Naive thymus-derived CD4-positive, alpha-beta T cell (primary cell): ENCODE data around the gene FH. TPM values are rescaled to one million over a fixed set of nuclear protein-coding genes. Genes with fewer than 3 reads are reported as not detected.

ENCODE experiments used
- ATAC-seq: fragments of 150-1000 bp; cut with Tn5 transposase; 2 replicates; pipeline ENCODE4 v1.10.0; 2021; ENCODE audit warnings: mild to moderate bottlenecking, moderate library complexity
- CTCF ChIA-PET: fragments of 350-600 bp; sonication (Branson Sonifier 250); formaldehyde crosslinking; loops from one replicate; lab custom pipeline; 2021; ENCODE audit warnings: antibody characterized with exemption; lab: Charles Lee
- POLR2A ChIA-PET: fragments of 350-600 bp; sonication (Branson Sonifier 250); formaldehyde crosslinking; loops from one replicate; lab custom pipeline; 2021; ENCODE audit warnings: antibody characterized with exemption, inconsistent platforms; lab: Charles Lee
- DNase-seq, 9 donors: peaks; one replicate each; pipeline versions ENCODE4 v3.0.0 to v3.0.0-alpha.2; 2020 to 2022; ENCODE audit warnings: mixed read lengths in 1 of 9
- H3K27ac ChIP-seq: one replicate; pipeline ENCODE4 v1.7.0; 2013; ENCODE audit warnings: mild to moderate bottlenecking, low read depth, low read length, moderate library complexity
- H3K27me3 ChIP-seq, 2 donors: one replicate each; pipeline ENCODE4 v1.7.0; 2013; ENCODE audit warnings: low read length in 2 of 2, mild to moderate bottlenecking in 2 of 2, moderate library complexity in 2 of 2; ENCODE audit not compliant: control insufficient read depth in 2 of 2, insufficient read depth in 2 of 2
- H3K36me3 ChIP-seq, 3 experiments: 1 replicate in 2 of 3; 2 replicates in 1 of 3; pipeline ENCODE4 v1.7.0; 2013; ENCODE audit warnings: low read length in 3 of 3, mild to moderate bottlenecking in 3 of 3, moderate library complexity in 1 of 3; ENCODE audit not compliant: insufficient read depth in 3 of 3, control insufficient read depth in 2 of 3
- H3K4me1 ChIP-seq, 2 donors: one replicate each; pipeline ENCODE4 v1.7.0; 2013; ENCODE audit warnings: low read length in 2 of 2, mild to moderate bottlenecking in 2 of 2, moderate library complexity in 1 of 2; ENCODE audit not compliant: control insufficient read depth in 2 of 2, insufficient read depth in 2 of 2
- H3K4me3 ChIP-seq: 2 replicates; pipeline ENCODE4 v1.7.0; 2013; ENCODE audit warnings: mild to moderate bottlenecking, low read length
- H3K9me3 ChIP-seq, 3 experiments: 1 replicate in 2 of 3; 2 replicates in 1 of 3; pipeline ENCODE4 v1.7.0; 2013; ENCODE audit warnings: low read length in 3 of 3; ENCODE audit not compliant: control insufficient read depth in 2 of 3
- H3K27ac Mint-ChIP-seq, 9 donors: one replicate each; pipeline ENCODE4 v1.8.0; 2020 to 2022; ENCODE audit warnings: mixed read lengths in 9 of 9, mild to moderate bottlenecking in 8 of 9, moderate library complexity in 5 of 9, inconsistent platforms in 2 of 9
- H3K27me3 Mint-ChIP-seq, 5 donors: one replicate each; pipeline ENCODE4 v1.8.0; 2021 to 2022; ENCODE audit warnings: mixed read lengths in 5 of 5, mild to moderate bottlenecking in 1 of 5
- H3K36me3 Mint-ChIP-seq, 5 donors: one replicate each; pipeline ENCODE4 v1.8.0; 2020 to 2022; ENCODE audit warnings: mixed read lengths in 5 of 5, mild to moderate bottlenecking in 3 of 5, inconsistent platforms in 1 of 5
- H3K4me1 Mint-ChIP-seq, 7 donors: one replicate each; pipeline ENCODE4 v1.8.0; 2020 to 2022; ENCODE audit warnings: mixed read lengths in 7 of 7, mild to moderate bottlenecking in 3 of 7, inconsistent platforms in 1 of 7
- H3K4me3 Mint-ChIP-seq, 10 donors: one replicate each; pipeline ENCODE4 v1.8.0; 2020 to 2022; ENCODE audit warnings: mild to moderate bottlenecking in 10 of 10, mixed read lengths in 10 of 10, moderate library complexity in 6 of 10, inconsistent platforms in 2 of 10
- H3K9me3 Mint-ChIP-seq, 11 donors: one replicate each; pipeline ENCODE4 v1.8.0; 2020 to 2022; ENCODE audit warnings: mixed read lengths in 11 of 11, mild to moderate bottlenecking in 4 of 11, inconsistent platforms in 1 of 11, moderate library complexity in 1 of 11
- intact Hi-C, 2 donors: fragments of 100-400 bp; cut with micrococcal nuclease; formaldehyde crosslinking; loops; one replicate each; pipeline ENCODE4 v1.15.1; 2023
- polyA plus RNA-seq, 2 donors: library from polyadenylated mRNA; unstranded; fragments of 300-500 nt; fragmentation: Illumina TruSeq; gene quantifications; one replicate each; pipeline ENCODE4 v1.2.3, GENCODE V29; 2021
- total RNA-seq, 6 experiments: library from RNA in 5 of 6; stranded (reverse) in 5 of 6; gene quantifications; 1 replicate in 5 of 6; 2 replicates in 1 of 6; pipeline ENCODE4 v1.2.3 and lab custom pipeline; 2021 to 2026

Gene FH
- total and polyA plus RNA-seq, 7 experiments from 2014 or later, result 17.3 to 57.9 (median 25.8) TPM

DNA sequence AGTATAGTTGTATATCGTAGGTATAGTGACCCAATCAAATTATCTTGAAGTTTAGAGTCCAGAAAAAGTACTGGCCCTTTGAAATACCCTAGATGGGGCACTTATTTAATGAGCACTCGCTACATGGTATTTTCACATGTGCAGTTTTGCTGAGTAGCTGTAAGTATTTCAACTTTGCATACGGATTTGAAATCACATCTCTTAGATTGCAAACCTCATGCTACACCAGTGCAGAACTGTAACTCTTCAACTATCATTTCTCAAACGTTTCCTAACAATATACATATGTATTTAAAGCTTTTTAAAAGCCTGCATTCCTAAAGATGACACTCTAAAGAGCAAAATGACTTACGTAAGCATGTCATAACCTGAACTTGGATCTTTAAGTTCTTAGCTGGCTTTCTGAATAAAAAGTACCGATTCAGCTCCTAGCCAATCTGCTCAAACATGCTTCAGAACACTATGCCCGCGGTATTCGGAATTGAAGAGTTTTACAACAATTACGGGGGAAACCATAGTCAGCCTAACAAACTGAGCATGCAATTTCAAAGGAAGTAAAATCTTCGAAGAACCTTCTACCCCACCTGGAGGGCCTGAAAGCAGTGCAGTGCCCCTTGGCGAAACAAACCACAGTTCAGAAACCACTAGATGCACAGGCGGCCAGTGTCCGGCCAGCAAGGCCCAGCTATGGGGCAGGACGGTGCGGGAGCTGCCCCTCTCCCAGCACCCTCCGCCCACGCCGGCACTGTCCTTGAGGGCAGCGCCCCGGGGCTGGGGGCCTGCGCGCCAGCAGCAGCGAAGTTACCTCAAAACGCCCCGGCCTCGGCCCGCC, 863 bp downstream of the FH start:
- POLR2A ChIA-PET, result interaction anchor here (0.7 to 1.9 kb wide), 9 partner anchors 7 to 1737 kb away, joined by 3 to 8 read pairs (median 3); partner anchors contain the start of genes CEP170, CHML, KMO and OPN3
- ATAC-seq, result peak; percentile 20

DNA sequence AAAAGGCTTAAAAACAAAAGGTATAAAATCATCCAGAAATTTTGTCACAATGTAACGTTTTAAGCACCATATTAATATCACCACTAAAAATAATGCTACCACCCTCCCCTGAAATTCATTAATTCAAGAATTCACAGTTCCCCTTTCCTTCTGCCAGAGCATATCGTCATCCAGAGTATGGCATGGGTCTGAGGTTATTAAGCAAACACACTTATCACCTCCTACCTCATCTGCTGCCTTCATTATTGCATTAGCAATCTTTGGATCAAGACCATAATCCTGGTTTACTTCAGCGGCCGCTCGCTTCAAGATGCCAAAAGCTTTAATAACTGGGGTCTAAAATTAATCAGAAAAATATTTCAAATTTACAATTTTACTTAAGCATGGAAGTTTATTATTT, 6.2 kb downstream of the FH start:
- Histone ChIP-seq H3K27ac (no peak overlapping the region), H3K9me3 (no peaks in the 10 kb centered on the region), H3K4me3 (no peak overlapping the region), H3K27me3 (no peaks in the 10 kb centered on the region), H3K4me1 (peaks cover 1 to 6% of the 10 kb centered on the region in 2 donors), H3K36me3 (peaks cover 3 to 47% (median 8%) of the 10 kb centered on the region in 3 experiments)
- Mint-ChIP-seq H3K4me3 (no peak overlapping the region), H3K4me1 (peaks cover 7 to 37% (median 33%) of the 10 kb centered on the region in 7 donors), H3K9me3 (no peaks in the 10 kb centered on the region), H3K27me3 (no peaks in the 10 kb centered on the region), H3K36me3 (peaks cover 0 to 45% (median 23%) of the 10 kb centered on the region in 5 donors), H3K27ac (no peak overlapping the region)
- no peak for ATAC-seq
- POLR2A ChIA-PET, result no interaction called here
- no peak for DNase-seq
- CTCF ChIA-PET, result no interaction called here
- intact Hi-C loops, result no loop called here

More for the DNA sequence above, 863 bp downstream of the FH start:
- DNase-seq, result peak in 8 of 9 donors; percentile 9 to 60 (median 29)
- Mint-ChIP-seq H3K4me1 (peaks cover 7 to 51% (median 42%) of the 10 kb centered on the region in 7 donors), H3K27me3 (peaks cover 15 to 22% (median 20%) of the 10 kb centered on the region in 5 donors), H3K9me3 (peaks cover 0 to 2% (median 0%) of the 10 kb centered on the region in 11 donors), H3K27ac (peak overlapping the region; percentile 56 to 92 (median 82)), H3K36me3 (peaks cover 0 to 18% (median 16%) of the 10 kb centered on the region in 5 donors), H3K4me3 (peak overlapping the region in 8 of 10 donors; percentile 85 to 96 (median 92))
- Histone ChIP-seq H3K27ac (peak overlapping the region; percentile 82), H3K4me1 (peaks cover 5 to 6% of the 10 kb centered on the region in 2 donors), H3K36me3 (peaks cover 0 to 9% (median 0%) of the 10 kb centered on the region in 3 experiments), H3K9me3 (no peaks in the 10 kb centered on the region), H3K4me3 (peak overlapping the region; percentile 66), H3K27me3 (no peaks in the 10 kb centered on the region)
- intact Hi-C loops, result loop anchor here (1.0 to 2.0 kb wide), 10 partner anchors 13 to 1799 kb away; partner anchors contain the start of genes CEP170 (in 2 of the 2), CHML (in 2 of the 2) and OPN3 (in 2 of the 2)
- CTCF ChIA-PET, result interaction anchor here (1.0 to 1.9 kb wide), 2 partner anchors 10 to 109 kb away, joined by 4 to 5 read pairs; no protein-coding TSS in a partner anchor

DNA sequence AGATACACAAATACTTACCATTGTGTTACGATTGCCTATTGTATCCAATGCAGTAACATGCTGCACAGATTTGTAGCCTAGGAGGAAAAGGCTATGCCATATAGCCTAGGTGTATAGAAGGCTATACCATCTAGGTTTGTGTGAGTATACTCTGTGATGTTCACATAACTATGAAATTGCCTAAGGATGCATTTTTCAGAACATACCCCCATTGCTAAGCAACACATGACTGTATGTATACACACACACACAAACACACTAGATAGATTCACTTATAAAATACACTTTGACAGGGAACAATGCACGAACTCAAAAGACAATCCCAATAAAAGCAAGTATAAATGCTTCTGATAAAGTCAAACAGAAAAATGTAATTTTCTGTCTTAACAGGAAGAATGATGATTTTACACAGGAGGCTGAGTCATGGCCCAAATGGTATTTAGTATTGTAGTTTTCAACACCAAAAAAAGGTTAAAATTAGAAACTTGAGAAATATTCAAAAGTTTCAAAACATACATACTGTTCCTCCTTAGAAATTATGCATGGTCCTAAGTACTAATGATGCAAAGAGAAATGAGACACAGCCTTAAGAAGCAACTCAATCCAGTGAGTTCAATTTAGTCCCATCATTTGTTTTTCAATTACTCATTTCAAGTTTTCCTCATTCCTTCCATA, 12.2 kb downstream of the FH start:
- intact Hi-C loops, result no loop called here

DNA sequence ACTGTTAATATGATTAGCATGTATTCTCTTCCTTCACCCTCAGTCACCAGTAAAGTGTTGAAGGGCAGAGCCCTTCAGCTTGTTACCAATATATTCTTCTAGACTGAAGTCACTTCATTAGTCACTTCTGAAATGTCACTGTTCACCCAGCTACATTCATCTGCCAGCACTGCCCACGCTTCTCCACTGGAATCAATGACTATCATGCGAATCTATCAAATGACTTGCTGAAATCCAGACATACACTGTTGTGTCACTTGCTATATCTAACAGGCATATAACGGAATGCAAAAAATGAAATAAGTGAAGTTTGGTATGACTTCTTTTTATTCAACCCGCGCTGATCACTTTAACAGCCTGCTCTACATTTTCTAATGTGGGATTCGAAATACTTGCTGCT, 16.1 kb downstream of the FH start:
- no peaks in the 10 kb centered on the region for H3K9me3 ChIP-seq
- no peaks in the 10 kb centered on the region for H3K27me3 ChIP-seq
- H3K27me3 Mint-ChIP-seq, result no peaks in the 10 kb centered on the region
- H3K4me3 ChIP-seq, result no peak overlapping the region
- DNase-seq, result no peak
- H3K9me3 Mint-ChIP-seq, result no peaks in the 10 kb centered on the region
- ATAC-seq, result no peak
- H3K4me1 ChIP-seq, result no peaks in the 10 kb centered on the region
- ChIA-PET CTCF (no interaction called here), POLR2A (no interaction called here)
- no peak overlapping the region for H3K27ac ChIP-seq
- H3K36me3 Mint-ChIP-seq, result peaks cover 15 to 68% (median 32%) of the 10 kb centered on the region in 5 donors
- peaks cover 1 to 80% (median 14%) of the 10 kb centered on the region in 3 experiments for H3K36me3 ChIP-seq
- H3K27ac Mint-ChIP-seq, result no peak overlapping the region
- H3K4me3 Mint-ChIP-seq, result no peak overlapping the region
- peaks cover 0 to 9% (median 0%) of the 10 kb centered on the region in 7 donors for H3K4me1 Mint-ChIP-seq
- intact Hi-C loops, result loop anchor here in 1 of 2 donors (5.0 kb wide), 1 partner anchor 771 kb away; no protein-coding TSS in a partner anchor

More for the DNA sequence above, 12.2 kb downstream of the FH start:
- POLR2A ChIA-PET, result no interaction called here
- CTCF ChIA-PET, result no interaction called here
- Mint-ChIP-seq H3K27ac (no peak overlapping the region), H3K9me3 (no peaks in the 10 kb centered on the region), H3K27me3 (no peaks in the 10 kb centered on the region), H3K36me3 (peaks cover 10 to 66% (median 41%) of the 10 kb centered on the region in 5 donors), H3K4me3 (no peak overlapping the region), H3K4me1 (peaks cover 0 to 7% (median 0%) of the 10 kb centered on the region in 7 donors)
- Histone ChIP-seq H3K36me3 (peaks cover 4 to 85% (median 21%) of the 10 kb centered on the region in 3 experiments), H3K4me3 (no peak overlapping the region), H3K27ac (no peak overlapping the region), H3K9me3 (no peaks in the 10 kb centered on the region), H3K4me1 (no peaks in the 10 kb centered on the region), H3K27me3 (no peaks in the 10 kb centered on the region)
- DNase-seq (no peak), ATAC-seq (peak; percentile 34)

DNA sequence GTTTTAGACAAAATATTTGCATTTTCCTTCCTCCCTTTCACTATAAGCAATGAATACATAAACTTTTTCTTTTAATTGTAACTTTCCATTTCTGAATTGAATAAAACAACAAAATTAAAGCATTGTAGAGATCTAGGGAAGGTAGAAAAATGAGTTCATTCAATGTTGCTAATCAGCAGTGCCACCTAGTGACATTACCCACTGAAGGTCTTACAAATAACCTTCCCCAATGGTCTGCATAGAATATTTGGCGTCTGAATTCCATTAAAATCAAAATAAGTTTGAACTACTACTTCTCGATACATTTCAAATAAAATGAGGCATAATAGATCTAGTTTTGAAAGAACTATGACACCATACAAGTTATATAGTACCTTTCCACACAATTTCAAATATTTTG, 19.6 kb downstream of the FH start:
- H3K27ac Mint-ChIP-seq, result no peak overlapping the region
- POLR2A ChIA-PET, result no interaction called here

DNA sequence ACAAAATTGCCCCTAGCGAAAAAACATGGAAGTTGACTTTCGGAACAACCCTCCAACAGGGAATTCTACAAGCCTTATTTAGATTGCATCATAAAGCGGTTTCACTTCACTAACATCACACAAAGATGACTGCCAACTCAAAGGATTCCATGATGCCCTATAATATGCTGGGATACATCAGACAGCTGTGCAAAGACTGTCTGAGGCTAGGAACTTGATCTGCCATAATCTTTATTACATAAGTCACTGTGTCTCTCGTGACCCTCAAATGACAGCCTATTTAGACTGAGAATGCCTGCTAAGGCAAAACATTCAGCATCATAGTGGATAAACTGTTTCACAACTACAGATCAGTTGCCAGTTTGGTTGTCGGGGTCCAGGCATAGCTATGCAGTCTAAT, 23.8 kb downstream of the FH start:
- Histone ChIP-seq H3K27me3 (no peaks in the 10 kb centered on the region), H3K4me3 (no peak overlapping the region), H3K27ac (no peak overlapping the region), H3K4me1 (no peaks in the 10 kb centered on the region), H3K9me3 (no peaks in the 10 kb centered on the region), H3K36me3 (peaks cover 0 to 44% (median 0%) of the 10 kb centered on the region in 3 experiments)
- ChIA-PET POLR2A (no interaction called here), CTCF (no interaction called here)
- Mint-ChIP-seq H3K9me3 (no peaks in the 10 kb centered on the region), H3K4me3 (no peak overlapping the region), H3K4me1 (peaks cover 0 to 4% (median 0%) of the 10 kb centered on the region in 7 donors), H3K36me3 (peaks cover 7 to 63% (median 28%) of the 10 kb centered on the region in 5 donors), H3K27me3 (no peaks in the 10 kb centered on the region), H3K27ac (no peak overlapping the region)
- DNase-seq (no peak), ATAC-seq (no peak)
- intact Hi-C loops, result loop anchor here in 1 of 2 donors (10.0 kb wide), 1 partner anchor 611 kb away; no protein-coding TSS in a partner anchor

More for the DNA sequence above, 19.6 kb downstream of the FH start:
- Histone ChIP-seq H3K9me3 (no peaks in the 10 kb centered on the region), H3K4me1 (no peaks in the 10 kb centered on the region), H3K27me3 (no peaks in the 10 kb centered on the region), H3K27ac (no peak overlapping the region), H3K4me3 (no peak overlapping the region), H3K36me3 (peaks cover 0 to 78% (median 0%) of the 10 kb centered on the region in 3 experiments)
- Mint-ChIP-seq H3K4me3 (no peak overlapping the region), H3K4me1 (peaks cover 0 to 9% (median 0%) of the 10 kb centered on the region in 7 donors), H3K9me3 (no peaks in the 10 kb centered on the region), H3K36me3 (peaks cover 16 to 69% (median 40%) of the 10 kb centered on the region in 5 donors), H3K27me3 (no peaks in the 10 kb centered on the region)
- no peak for ATAC-seq
- intact Hi-C loops, result loop anchor here in 1 of 2 donors (5.0 to 10.0 kb wide), 2 partner anchors 615 to 768 kb away; no protein-coding TSS in a partner anchor
- CTCF ChIA-PET, result no interaction called here
- no peak for DNase-seq
